Measurements from ENCODE around the gene SMC1A. TPM values are rescaled to one million over a fixed set of nuclear protein-coding genes. Genes with fewer than 3 reads are reported as not detected.

SMC1A gene
- total RNA-seq: 21.3 and 43.8 TPM in 2 replicates

DNA sequence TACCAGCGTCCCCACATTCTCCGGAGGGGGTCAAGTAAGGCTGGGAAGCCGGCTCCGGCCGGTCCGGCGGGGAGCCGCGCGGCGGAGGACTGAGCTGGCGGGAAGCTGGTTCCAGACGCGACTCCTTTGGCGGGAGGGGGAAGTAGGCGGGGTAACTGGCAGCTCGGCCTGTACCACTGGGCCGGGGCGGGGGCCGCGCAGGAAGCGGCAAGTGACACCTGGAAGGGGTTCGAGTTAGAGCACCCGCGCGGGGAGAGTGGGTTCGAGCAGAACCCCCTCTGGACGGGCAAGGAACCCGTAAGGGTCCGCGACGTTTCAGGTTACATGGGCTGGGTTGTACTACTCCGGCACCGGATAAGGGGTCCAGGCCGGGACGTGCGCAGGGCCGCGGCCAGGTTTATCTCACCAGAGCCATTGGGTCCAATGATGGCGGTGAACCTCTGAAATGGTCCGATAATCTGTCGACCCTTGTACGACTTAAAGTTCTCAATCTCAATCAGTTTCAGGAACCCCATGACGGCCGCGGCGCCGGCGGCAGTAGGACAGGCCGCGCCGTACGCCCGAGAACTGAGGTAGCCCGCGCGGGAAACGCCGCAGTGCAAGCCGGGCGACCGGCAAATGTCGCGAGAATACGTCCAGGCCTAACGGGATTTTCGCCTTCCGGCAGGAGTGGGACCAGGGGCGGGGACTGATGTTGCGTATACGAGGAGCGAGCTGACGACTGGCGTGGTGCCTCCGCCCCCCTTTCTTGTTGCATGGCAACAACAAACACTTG is at the start of gene SMC1A:
Gene SMC1A (minus strand): TSS at position 569 of the 775 bp plus-strand sequence. CDS start 54 bp downstream, at position 515.

DNA sequence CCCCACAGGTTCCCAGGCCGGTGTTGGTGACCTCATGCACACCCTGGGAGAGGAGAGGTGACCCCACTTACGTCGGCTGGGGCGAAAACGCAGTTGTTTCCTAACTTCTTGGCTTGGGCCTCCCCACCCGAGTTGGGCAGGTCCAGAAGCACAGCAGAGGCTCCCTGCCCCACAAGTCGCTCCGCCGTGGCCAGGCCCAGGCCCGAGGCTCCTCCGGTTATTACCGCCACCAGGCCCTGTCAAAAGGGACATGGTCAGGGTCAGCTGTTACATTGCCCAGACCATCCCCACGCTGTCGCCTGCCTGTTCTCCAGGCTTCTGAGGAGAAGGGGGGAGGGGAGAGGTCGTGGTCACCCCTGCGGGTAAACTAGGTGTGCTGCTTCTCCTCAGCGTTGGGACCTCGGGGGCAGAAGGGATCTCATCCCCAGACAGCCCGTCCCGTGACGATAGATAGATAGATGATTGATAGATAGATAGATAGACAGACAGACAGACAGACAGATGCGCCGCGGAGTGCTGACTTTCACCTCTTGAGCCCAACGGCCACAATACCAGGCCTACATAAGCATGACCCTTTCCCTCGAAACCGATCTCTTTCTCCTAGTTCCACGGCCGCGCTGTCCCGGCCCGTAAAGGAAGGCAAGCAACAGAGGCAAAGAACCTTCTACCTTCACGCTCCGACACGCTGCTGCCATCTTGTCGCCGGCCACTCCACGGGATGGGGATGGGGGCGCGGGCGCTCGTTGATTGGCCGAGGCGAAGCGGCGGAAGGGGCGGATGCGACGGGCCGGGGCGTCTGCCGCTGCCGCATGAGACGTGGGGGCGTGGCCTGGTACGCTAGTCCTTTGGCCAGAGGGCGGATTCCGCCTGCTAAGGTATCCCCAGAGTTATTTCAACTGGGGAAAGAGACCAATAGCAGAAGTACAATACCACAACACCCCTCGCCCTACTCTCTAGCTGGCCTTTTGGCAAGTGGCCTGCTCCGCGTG is 11.5 kb upstream of the SMC1A start, which contains the start of gene HSD17B10:
Gene HSD17B10 (minus strand): TSS at position 720 of the 989 bp plus-strand sequence. CDS start 25 bp downstream, at position 695.

DNA sequence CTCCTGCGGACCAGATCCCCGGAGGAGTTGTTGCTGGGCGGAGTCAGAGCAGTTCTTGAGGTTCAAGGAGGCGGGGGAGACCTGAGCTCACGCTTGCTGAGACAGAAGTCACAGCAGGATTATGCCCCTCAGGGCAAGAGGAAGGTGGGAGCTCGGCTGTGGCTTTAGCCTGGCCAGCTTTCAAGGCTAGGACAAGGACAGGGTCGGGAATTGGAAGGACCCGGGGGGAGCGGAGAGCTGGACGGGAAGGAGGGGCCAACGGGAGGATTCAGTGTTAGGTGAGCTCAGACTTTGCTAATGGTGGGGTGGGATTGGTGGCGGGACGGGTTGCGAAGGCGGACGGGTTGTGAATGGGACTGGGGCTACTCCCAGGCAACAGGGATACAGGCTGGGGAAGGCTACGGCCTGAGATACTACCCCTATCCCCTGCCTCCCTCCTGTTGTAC is 430 bp upstream of the SMC1A start, which contains the start of gene RIBC1:
Gene RIBC1 (plus strand): TSS at position 13 of the 446 bp plus-strand sequence. CDS start 3,404 bp downstream, outside the sequence.

Small RNAs within 50 kb of the gene (small RNA-seq; reads per million reads assigned to genes)
- gene AC245102.2 (not detected), gene MIR6857 (not detected), gene RF00019 (not detected), gene VTRNA3-1P (not detected)

Other genes starting within 250 kb of the SMC1A start
- 123 and 137 TPM in 2 replicates for gene KDM5C, start 197.4 kb downstream of the SMC1A start, total RNA-seq
- 5.9 and 9.4 TPM in 2 replicates for gene IQSEC2, start 141.1 kb downstream of the SMC1A start, total RNA-seq
- 0.59 and 0.73 TPM in 2 replicates for gene RIBC1, start 219 bp upstream of the SMC1A start, total RNA-seq
- 45.0 and 55.5 TPM in 2 replicates for gene HSD17B10, start 11.7 kb upstream of the SMC1A start, total RNA-seq

Data from subcutaneous preadipocyte (primary cell).